ENCODE measurements around the gene CLDN12.

The CLDN12 gene

DNA sequence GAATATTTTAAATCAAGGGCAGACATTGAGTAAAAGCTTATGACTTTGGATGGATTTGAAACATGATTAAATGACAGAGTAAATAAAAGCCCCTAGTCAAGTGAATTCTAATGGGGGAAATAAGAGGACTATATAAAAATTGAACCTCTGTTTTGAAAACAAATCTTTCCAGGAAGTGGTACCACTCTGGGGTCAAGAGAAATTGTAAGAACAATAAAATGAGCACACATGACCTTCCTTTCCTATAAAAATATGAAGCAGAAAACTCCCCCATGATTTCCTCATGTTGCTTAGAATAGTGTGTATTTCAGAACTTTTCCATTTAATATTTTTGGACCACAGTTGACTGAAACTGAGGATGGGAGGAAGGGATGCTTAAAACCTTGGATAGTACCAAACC is 12.3 kb upstream of the CLDN12 start:
- TF ChIP-seq, protein P1, sequence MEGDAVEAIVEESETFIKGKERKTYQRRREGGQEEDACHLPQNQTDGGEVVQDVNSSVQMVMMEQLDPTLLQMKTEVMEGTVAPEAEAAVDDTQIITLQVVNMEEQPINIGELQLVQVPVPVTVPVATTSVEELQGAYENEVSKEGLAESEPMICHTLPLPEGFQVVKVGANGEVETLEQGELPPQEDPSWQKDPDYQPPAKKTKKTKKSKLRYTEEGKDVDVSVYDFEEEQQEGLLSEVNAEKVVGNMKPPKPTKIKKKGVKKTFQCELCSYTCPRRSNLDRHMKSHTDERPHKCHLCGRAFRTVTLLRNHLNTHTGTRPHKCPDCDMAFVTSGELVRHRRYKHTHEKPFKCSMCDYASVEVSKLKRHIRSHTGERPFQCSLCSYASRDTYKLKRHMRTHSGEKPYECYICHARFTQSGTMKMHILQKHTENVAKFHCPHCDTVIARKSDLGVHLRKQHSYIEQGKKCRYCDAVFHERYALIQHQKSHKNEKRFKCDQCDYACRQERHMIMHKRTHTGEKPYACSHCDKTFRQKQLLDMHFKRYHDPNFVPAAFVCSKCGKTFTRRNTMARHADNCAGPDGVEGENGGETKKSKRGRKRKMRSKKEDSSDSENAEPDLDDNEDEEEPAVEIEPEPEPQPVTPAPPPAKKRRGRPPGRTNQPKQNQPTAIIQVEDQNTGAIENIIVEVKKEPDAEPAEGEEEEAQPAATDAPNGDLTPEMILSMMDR (IDR thresholded peaks at IDR 0.05; ENCODE audit: low read depth, low read length, missing control alignments), result no peak
- DNase-seq, result no peak
- H3K27ac ChIP-seq, result no peak overlapping the region
- in situ Hi-C loops (cut with HindIII; ENCODE audit: low pct_ligation_motif_present, low sequenced_read_pairs), result no loop called here
- no peak overlapping the region for H3K4me3 ChIP-seq (ENCODE audit: low read depth, low read length)
- no peaks in the 10 kb centered on the region for H3K27me3 ChIP-seq (replicated peaks)
- H3K36me3 ChIP-seq (replicated peaks), result no peaks in the 10 kb centered on the region

DNA sequence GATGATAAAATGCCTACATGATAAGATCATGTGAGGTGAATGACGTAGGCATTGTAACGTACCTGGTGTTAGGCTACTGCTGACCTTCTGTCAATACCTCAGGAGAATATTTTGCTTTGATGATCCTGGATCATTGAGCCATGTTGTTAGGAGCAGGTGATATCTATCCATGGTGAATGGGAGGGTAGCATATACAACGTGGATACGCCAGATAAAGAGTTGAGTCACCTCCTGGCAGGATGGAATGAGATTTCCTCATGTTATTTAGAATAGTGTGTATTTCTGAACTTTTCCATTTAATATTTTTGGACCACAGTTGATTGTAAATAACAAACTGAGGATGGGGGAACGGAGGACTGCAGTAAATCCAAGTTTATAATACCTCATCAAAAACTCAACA is 11.8 kb upstream of the CLDN12 start:
- no peak overlapping the region for H3K4me3 ChIP-seq (ENCODE audit: low read depth, low read length)
- DNase-seq, result no peak
- in situ Hi-C loops (cut with HindIII; ENCODE audit: low pct_ligation_motif_present, low sequenced_read_pairs), result no loop called here
- no peaks in the 10 kb centered on the region for H3K36me3 ChIP-seq (replicated peaks)
- no peaks in the 10 kb centered on the region for H3K27me3 ChIP-seq (replicated peaks)
- TF ChIP-seq, protein P1 (IDR thresholded peaks at IDR 0.05; ENCODE audit: low read depth, low read length, missing control alignments), result no peak
- H3K27ac ChIP-seq, result no peak overlapping the region

DNA sequence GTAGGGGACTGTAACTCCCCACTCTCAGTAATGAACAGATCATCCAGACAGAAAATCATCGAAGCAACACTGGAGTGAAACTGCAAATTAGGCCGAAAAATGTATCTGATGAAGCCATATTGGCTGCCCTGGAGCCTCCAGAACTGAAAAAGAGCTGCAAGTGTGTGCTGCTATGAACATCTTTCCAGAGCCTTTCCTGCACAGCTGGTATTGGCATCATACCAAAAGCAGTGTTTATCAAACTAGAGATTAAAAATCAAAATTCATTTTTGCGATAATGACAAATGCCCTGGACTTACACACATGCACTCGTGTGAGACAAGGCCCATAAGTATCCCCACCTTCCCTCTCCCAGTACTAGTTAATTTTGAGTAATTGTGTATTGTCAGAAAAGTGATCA is 6.8 kb upstream of the CLDN12 start:
- TF ChIP-seq, protein P1 (IDR thresholded peaks at IDR 0.05; ENCODE audit: low read depth, low read length, missing control alignments), result no peak
- in situ Hi-C loops (cut with HindIII; ENCODE audit: low pct_ligation_motif_present, low sequenced_read_pairs), result no loop called here
- Histone ChIP-seq H3K36me3 (replicated peaks) (no peaks in the 10 kb centered on the region), H3K4me3 (ENCODE audit: low read depth, low read length) (no peak overlapping the region), H3K27me3 (replicated peaks) (no peaks in the 10 kb centered on the region), H3K27ac (no peak overlapping the region)
- DNase-seq, result no peak

DNA sequence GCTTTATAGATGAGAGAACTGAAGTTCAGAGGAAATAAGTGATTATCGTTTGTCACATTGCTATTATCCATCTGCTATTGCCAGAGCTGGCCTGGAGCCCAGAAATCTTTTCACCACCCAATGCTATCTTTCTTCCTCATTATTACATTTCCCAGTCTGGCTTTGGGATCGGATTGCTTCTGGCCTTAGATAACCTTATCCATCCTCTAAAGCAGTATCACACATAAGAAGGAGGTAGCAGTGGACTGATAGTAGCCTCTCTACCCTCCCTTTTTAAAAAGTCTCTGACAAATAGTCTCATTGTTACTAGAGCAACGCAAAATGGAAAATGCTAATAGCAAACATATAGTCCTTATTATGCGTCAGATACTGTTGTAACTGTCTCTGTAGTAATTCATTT is 1.3 kb upstream of the CLDN12 start:
- no peak for DNase-seq
- in situ Hi-C loops (cut with HindIII; ENCODE audit: low pct_ligation_motif_present, low sequenced_read_pairs), result no loop called here
- Histone ChIP-seq H3K27ac (no peak overlapping the region), H3K27me3 (replicated peaks) (no peaks in the 10 kb centered on the region), H3K4me3 (ENCODE audit: low read depth, low read length) (no peak overlapping the region), H3K36me3 (replicated peaks) (peaks cover under 1% of the 10 kb centered on the region)
- TF ChIP-seq, protein P1 (IDR thresholded peaks at IDR 0.05; ENCODE audit: low read depth, low read length, missing control alignments), result no peak

DNA sequence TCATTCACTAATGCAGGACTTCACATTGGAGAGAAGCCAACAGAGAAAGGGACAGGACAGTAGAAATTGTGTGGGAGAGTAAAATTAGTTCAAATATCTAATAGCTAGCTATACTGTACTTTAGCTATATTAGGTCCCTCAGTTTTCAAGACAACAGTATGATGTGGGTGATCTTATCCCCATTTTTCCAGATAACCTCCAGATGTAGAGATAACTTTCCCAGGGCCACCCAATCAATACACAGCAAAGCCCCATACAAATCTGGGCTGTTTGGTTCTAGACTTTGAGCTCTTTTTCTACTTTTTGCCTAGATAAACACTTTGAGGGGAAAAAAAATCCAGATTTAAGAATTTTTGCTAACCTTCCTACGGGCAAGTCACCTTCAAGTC is 482 bp upstream of the CLDN12 start:
- Histone ChIP-seq H3K27me3 (replicated peaks) (no peaks in the 10 kb centered on the region), H3K4me3 (ENCODE audit: low read depth, low read length) (peak overlapping the region; percentile 84), H3K27ac (peak overlapping the region; percentile 100), H3K36me3 (replicated peaks) (peaks cover 5% of the 10 kb centered on the region)
- no peak for DNase-seq
- in situ Hi-C loops (cut with HindIII; ENCODE audit: low pct_ligation_motif_present, low sequenced_read_pairs), result no loop called here
- TF ChIP-seq, protein P1 (IDR thresholded peaks at IDR 0.05; ENCODE audit: low read depth, low read length, missing control alignments), result no peak

DNA sequence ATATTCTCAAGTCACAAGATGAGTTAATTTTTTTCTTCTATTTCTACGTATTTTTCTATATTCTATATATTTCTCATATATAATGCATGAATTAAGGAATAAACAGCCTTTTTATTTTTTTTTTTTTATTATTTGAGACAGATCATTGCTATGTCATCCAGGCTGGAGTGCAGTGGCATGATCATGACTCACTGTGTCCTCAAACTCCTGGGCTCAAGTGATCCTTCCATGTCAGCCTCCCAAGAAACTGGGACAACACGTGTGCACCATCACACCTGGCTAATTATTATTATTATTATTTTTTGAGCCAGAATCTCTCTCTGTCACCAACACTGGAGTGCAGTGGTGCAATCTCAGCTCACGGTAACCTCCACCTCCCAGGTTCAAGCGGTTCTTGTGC is 1.5 kb downstream of the CLDN12 start:
- Histone ChIP-seq H3K27ac (peak overlapping the region; percentile 49), H3K4me3 (ENCODE audit: low read depth, low read length) (no peak overlapping the region), H3K27me3 (replicated peaks) (no peaks in the 10 kb centered on the region), H3K36me3 (replicated peaks) (peaks cover 8% of the 10 kb centered on the region)
- DNase-seq, result peak; percentile 12
- TF ChIP-seq, protein P1 (IDR thresholded peaks at IDR 0.05; ENCODE audit: low read depth, low read length, missing control alignments), result no peak
- in situ Hi-C loops (cut with HindIII; ENCODE audit: low pct_ligation_motif_present, low sequenced_read_pairs), result no loop called here

Measured in brain microvascular endothelial cell (primary cell).